HG03558 (cell line): ENCODE data around the gene EGF.
A peak's percentile ranks its signal among the peaks of the same experiment; 100 is the strongest.

Source experiments
- ATAC-seq: cut with Tn5 transposase; IDR thresholded peaks from one replicate; pipeline ENCODE4 v1.9.1; 2021; ENCODE audit warnings: moderate number of reproducible peaks; ENCODE audit not compliant: unreplicated experiment; ENCODE audit errors: extremely low read depth

Gene EGF

DNA sequence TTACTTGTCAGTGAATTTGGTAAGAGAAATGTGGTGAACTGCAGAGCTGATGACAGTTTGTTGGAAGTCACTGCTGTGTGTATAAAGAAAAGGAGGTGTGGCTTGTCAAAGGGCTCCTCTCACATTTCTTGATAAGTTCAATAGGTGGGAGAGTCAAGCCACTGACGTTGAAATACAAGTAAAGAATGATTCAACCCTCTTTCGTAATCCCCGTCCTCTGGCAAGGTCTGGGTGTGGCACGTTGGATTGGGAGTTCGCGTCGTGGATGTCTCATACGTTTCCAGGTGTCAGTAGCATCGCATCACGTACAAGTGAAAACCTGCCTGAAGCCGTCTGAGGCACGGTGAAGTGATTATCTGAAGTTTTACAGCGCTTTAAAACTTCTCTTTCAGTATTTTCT, 76.4 kb downstream of the EGF start:
- no peak for ATAC-seq

DNA sequence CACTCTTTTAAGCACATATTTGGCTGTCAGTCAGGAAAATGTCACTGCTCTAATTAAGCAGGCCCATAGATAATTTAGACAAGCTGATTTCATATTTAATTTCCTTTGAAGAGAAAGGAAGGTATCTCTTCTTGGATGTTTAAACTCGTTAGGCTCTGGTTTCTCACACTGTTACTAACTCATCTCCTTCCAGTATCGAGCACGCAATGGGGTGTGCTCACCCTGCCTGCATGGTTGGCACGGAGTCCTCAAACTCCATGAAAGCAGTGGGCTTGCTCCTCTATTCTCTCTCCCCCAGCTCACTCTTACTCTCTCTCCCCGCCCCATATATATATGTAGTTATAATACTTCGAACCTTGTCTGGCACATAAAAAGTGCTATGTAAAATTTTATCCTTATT, 76.9 kb downstream of the EGF start:
- no peak for ATAC-seq

DNA sequence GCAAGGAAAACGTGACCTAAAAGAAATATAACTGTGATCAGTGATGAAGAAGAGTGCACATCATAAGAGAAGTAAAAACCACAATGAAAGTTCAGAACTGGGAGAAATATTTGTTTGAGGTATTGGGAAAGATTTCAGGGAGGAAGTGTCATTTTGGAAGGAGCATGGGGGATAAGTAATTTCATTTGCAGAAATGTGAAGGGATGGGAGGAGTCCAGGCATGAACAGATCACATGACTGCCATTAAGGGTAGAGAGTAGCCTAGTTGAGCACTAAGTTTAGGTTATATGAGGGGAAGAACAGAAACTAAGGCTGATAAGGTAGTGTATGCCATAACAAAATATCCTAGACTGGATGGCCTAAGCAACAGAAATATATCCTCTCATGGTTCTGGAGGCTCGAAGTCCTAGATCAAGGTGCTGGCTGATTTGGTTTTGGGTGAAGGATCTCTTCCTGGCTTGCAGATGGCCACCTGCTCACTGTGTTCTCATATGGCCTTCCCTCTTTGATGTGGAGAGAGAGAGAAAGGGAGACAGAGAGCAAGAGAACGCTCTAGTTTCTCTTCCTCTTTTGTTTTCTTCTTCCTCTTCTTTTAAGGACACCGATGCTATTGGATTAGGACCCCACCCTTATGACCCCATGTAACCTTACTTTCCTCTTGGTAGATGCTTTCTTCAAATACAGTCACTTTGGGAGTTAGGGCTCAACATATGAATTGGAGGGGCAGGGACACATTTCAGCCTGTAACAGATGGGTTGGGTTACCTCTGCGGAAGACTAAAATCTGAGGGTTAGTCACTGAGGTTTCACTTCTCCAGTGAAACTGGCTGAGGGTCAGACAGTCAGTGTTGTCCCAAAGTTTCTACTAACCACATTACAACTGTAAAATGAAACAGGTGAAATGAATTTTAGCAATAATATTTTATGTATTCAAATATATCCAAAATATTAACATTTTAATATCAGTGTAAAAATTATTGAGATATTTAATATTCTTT, 77.9 kb downstream of the EGF start:
- ATAC-seq = peak; percentile 61

DNA sequence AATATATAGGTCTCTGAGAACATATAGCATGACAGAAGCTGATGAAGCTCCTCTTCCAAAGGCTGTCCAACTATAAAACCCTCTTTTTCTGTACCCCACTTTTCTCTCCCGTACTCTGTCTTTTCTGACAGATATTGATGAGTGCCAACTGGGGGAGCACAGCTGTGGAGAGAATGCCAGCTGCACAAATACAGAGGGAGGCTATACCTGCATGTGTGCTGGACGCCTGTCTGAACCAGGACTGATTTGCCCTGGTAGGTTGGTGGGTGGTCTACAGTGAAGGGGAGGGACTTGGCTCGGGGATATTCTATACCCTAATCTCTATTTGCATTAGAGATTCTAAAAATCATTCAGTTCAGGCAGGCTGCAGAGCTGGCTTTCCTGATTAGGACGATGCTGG, 80.4 kb downstream of the EGF start:
- no peak for ATAC-seq

DNA sequence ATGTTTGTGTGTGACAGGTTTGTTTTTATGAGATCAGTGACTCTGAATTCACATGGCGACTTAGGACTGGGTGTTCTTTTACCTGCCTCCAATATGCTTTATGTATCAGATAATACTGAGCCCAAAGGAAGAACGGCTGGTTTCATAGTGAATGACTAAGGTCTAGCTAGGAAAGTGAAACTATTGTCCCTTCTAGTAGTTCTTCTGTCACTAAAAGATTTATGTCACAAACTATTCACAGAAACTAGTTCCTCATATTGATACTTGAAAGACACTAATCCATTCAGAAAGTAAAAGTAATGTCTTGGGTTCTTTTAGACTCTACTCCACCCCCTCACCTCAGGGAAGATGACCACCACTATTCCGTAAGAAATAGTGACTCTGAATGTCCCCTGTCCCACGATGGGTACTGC, 81.7 kb downstream of the EGF start:
- peak; percentile 54 for ATAC-seq

DNA sequence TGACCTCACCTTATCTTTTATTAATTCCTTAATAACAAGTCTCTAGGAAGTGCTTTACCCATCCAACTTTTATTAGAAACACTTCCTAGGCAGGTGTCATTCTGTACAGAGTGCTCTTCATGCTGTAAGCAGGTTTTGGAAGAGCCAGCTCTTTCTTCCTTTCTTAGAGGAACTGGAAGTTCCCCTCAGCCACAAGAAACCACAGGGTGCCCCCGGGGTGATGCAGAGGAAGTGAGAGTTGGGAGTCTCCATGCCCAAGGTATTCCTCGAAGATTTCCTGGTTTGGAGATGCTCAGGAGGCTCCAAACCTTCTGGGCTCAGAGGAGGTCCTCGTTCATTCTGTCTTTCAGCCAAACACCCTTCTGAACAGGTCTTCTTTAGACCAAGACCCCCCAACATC, 83.8 kb downstream of the EGF start:
- ATAC-seq = no peak

DNA sequence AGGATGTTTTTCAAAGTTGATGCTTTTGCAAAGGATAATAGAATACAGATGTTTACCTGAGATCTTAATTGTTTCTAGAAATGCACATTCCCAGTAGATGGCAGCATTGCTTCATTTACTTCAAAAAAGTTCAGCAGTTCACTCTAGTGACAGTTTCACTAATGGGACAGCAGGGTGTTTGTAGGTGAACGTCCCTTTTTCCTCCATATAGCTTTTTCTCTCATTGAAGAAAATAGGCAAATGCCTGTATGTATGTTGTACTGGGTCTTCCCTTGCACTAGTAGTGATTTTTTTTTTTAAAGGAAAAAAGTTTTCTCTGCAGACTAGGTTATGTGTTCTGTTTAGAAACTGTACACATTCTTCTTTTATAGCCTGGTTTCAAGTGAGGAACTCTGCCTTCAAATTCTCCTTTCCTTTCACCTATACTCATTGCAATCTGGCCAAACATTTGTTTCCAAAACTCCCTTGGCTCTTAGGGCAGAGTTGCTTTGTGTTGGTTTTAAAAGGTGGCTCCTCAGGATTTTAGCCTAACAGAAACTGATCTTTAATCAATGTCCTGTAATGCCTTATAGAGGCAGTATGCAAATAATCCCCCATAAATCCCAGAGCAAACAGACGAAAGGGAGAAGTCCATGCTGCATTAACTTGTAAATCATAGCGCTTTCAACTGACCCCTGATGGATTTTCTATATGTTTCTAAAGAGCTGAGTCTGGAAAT, 86.3 kb downstream of the EGF start:
- no peak for ATAC-seq

DNA sequence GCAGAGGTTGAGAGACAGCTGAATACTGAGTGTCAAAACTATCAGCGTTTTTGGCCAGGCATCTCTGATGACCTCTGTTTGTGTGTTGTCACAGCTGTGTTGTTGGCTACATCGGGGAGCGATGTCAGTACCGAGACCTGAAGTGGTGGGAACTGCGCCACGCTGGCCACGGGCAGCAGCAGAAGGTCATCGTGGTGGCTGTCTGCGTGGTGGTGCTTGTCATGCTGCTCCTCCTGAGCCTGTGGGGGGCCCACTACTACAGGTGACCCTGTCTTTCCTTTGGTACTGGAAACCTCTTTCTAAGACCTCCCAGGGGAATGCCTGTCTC, 86.9 kb downstream of the EGF start:
- no peak for ATAC-seq

DNA sequence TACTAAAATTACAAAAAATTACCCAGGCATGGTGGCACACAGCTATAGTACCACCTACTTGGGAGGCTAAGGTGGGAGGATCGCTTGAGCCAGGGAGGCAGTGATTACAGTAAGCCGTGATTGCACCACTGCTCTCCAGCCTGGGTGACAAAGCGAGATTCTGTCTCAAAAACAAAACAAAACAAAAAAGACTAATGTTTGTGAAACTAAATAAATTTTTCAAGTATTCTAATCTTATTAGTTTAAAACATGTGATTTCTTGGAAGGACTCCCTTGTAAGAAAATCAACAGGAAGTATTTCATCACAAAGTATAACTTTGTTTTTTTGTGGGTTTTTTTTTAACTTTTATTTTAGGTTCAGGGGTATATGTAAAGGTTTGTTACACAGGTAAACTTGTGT, 89.6 kb downstream of the EGF start:
- no peak for ATAC-seq

DNA sequence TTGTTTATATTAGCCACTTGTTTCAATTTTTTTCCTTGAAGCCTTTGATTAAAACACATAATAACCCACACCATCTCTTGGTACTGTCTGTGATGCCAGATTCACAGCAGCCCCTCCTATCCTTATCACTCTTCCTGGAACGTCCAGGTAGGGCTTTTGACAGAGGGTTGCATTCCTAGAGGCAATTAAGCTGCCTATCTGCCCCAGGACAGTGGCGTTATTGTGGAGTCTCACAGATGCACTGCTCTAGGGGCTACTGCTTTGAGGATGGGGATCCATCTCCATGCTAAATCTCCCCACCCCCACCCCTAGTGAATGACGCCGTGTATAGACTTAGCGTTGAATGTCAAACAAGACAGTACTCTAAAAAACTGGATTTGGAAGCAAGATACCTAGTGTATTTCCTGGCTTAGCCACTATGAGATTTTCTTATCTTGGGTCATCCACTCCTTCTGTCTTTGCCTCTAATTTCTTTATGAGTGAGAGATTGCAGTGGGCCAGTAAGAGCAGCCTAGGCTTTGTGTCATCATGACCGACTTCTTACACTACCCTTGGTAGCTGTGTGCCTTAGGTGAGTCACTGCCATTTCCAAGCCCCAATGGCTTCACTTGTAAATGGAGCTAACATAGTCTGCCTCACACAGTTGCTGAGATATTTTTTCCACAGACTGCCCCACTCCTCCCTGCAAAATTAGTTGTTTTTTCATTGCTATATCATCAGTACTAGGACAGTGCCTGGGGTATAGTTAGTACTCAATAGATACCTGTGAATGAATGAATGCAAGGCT, 90.9 kb downstream of the EGF start:
- ATAC-seq = no peak

DNA sequence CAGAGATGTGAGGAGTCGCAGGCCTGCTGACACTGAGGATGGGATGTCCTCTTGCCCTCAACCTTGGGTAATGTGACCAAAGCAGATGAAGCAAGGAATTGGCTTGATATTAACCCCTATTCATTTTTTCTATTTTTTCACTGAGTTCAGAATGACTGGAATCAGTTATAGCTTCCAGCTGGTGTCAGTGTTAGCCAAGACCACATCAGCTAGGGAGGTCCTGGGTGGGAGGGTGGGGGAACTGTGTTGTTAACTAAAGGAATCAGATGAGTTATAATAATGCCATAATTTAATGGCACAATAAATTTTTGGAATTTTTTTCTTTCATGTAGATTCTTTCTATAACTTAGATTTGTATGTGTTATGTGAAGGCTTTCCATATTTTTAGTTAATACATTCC, 91.9 kb downstream of the EGF start:
- no peak for ATAC-seq

DNA sequence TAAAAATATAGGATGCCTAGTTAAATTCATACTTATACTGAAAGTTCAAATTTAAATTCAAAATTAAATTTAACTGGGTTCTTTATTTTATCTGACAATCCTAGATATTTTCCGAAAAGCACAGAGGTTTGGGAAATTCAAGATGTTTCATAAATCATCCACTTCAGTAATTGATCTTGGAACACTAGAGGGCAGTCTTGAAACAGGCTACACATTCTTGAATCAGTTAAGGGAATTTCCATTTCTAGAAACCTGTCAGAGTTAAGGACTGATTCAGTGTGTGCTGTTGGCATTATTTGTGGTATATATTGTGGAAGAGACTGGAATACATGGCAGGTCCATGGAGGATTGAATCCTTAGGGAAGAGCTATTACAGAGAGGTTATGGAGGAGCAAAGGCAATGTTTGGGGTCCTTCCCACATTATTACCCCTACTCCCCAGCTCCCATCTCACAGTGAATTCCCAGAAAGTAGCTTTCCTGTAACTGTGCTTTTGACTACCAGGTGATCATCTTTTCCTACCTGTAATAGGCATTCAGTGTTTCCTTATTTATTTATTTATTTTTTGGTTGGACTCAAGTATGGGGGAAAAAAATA, 92.9 kb downstream of the EGF start:
- peak; percentile 46 for ATAC-seq

DNA sequence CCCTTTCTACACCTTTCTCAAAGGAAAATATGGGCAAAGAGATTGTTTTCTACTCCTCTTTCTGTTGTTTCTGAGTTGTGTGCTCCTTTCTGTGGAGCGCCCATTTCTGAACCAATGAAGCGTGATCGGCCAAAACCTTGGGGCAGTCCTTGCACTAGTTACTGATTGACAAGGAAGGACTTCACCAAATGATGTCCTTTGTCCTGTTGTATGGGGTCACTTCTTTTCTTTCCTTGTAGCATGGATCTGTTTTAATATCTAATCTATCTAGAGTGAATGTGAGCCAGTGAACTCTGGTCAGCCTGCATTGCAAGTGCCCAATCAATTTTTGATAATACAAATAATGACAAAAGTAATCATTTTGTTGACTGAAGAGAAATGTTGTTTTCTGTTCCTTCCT, 94.5 kb downstream of the EGF start:
- no peak for ATAC-seq

DNA sequence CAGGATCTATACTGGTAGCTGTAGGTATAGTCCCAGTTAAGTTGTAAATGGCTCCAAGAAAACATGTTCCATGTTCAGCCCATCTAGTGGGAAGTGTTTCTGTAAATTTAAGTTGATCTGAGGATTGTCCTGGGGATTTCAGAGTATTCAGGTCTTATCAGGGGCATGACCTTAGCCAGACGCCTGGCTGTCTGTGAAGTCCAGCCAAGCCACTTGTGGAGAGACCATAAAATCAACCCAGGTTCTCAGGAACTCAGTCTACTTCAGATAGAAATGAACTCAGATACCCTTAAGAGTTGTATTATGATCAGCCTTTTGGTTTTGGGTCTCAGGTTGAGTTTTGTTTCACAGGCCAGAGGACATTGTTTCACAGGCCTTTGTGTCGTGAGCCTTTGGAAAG, 95.9 kb downstream of the EGF start:
- no peak for ATAC-seq

DNA sequence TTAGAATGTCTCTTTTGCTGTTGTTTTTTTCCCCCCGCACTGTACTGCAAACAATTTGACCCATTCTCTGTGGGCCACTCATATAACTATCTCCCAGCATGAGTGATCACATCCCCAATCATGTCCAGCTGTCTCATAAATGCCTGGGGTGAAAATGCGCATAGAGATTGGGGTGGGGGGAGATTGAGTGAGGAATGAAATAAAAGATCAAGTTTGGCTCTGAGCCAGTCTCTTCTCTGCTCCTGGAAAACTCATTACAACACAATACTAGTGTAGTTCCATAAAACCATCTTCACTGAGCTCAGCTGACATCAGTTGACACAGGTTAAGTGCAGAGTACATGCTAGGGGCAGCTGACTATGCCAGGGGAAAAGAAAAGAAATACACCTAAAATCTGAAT, 96.9 kb downstream of the EGF start:
- no peak for ATAC-seq

DNA sequence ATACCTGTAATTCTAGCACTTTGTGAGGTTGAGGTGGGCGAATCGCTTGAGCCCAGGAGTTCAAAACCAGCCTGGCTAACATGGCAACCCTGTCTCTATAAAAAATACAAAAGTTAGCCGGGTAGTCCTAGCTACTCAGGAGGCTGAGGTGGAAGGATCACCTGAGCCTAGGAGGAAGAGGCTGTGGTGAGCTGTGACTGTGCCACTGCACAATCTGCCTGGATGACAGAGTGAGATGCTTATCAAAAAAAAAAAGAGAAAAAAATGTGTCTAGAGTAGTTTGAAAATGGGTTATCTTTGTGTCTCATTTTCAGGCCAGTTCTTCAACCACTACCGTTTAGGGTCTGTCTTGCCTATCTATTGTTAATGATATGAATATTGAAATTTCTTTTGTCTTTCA, 98.1 kb downstream of the EGF start:
- no peak for ATAC-seq

DNA sequence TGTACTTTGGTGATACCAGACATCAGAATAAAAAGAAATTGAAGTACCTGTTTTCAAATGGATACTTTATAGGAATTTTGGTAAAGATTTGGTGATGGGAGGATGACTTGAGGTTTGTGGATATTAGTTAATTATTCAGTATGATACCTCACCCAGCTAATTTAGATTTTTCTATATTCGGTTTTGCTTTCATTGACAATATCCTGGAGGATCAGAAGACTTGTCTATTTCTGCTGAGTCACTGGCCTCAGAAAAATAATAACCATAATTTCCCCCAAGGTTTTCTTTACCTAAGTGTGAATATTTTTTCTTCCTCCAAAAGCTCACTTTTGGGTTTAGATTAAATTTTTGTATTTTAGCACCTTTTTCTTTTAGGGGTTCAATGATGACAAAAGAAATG, 100.2 kb downstream of the EGF start:
- no peak for ATAC-seq

DNA sequence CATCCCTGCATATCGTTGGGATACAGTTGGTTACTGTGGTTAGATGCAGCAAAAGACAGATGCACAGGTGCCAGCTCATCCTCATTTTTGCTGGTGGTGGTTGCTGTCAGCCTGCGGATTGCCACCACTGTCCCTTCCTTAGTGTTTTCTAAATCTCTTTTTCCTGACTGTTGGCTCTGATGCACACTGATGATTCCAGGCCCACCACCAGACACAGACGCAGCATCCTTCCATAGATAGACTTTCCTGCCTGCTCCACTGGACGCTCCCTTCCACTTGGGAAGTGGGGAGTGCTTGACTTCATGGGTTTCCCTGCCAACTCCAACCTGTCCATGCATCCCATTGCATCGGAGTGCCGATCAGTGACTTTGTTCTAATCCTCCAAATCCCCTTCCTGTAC, 101.5 kb downstream of the EGF start:
- no peak for ATAC-seq

DNA sequence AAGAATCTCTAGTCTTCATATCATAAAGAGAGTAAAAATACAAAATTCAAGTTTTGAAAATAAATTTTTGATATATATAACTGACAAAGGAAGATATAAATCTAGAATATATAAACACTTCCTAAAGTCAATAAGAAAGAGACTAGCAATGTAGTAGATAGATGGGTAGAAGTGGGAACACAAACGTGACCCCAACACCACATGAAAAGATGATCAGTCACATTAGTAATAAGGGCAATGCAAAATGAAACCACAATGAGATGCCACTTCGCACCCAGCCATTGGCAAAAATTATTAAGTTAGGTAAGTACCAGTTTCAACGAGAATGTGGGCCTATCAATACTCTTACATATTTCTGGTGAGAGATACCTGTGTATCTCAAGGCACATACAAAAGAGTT, 106.5 kb downstream of the EGF start:
- no peak for ATAC-seq

DNA sequence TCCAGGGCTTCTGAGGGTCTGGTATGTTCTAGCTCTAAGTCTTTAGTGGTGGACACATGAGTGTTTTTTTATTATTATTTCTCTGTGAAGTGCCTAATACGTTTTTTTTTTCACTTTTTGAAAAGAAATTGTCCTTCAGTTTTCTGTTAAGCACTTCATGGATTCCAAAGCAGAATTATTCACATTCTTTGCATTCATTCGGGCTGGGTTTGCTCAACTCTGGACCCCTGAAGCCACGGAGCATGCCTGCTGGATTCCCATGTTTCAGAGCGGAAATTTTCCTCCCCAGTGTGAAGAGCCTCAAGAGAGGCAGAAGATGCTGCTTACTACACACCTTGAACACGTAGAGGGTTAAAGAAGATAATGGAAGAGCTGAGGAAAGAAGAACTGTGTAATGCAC, 107.5 kb downstream of the EGF start:
- no peak for ATAC-seq
